Neural progenitor cell (in vitro differentiated cells): ENCODE results near the gene KRT40. TPM values are rescaled to one million over a fixed set of nuclear protein-coding genes. Genes with fewer than 3 reads are reported as not detected.
A peak's percentile ranks its signal among the peaks of the same experiment; 100 is the strongest.

Experiments used
- DNase-seq: peaks from one replicate; pipeline ENCODE4 v3.0.0-alpha.2; 2016; ENCODE audit warnings: low spot score
- H2AFZ ChIP-seq: fragments of 200-600 bp; sonication (generic); replicated peaks from 2 replicates; pipeline ENCODE4 v1.6.1; 2016; ENCODE audit warnings: antibody characterized with exemption
- H3F3A ChIP-seq: fragments of 200-600 bp; sonication (generic); 2 replicates; pipeline ENCODE4 v1.6.1; 2016; ENCODE audit warnings: antibody characterized with exemption, low read depth
- H3K27ac ChIP-seq: fragments of 200-600 bp; sonication (generic); 2 replicates; pipeline ENCODE4 v1.5.1; 2016; ENCODE audit warnings: mild to moderate bottlenecking
- H3K27me3 ChIP-seq: fragments of 200-600 bp; sonication (generic); 2 replicates; pipeline ENCODE4 v1.6.1; 2016; ENCODE audit warnings: mild to moderate bottlenecking, moderate library complexity
- H3K36me3 ChIP-seq: fragments of 200-600 bp; sonication (generic); 2 replicates; pipeline ENCODE4 v1.5.1; 2016
- H3K4me1 ChIP-seq: fragments of 200-600 bp; sonication (generic); 2 replicates; pipeline ENCODE4 v1.6.1; 2016; ENCODE audit warnings: mixed run types
- H3K4me2 ChIP-seq: fragments of 200-600 bp; sonication (generic); 2 replicates; pipeline ENCODE4 v1.6.1; 2016
- H3K4me3 ChIP-seq: fragments of 200-600 bp; sonication (generic); 2 replicates; pipeline ENCODE4 v1.5.1; 2016
- H3K79me2 ChIP-seq: fragments of 200-600 bp; sonication (generic); 2 replicates; pipeline ENCODE4 v1.6.1; 2016; ENCODE audit warnings: low read depth
- H3K9ac ChIP-seq: fragments of 200-600 bp; sonication (generic); 2 replicates; pipeline ENCODE4 v1.6.1; 2016
- H3K9me3 ChIP-seq: fragments of 200-600 bp; sonication (generic); 2 replicates; pipeline ENCODE4 v1.5.1; 2016; ENCODE audit warnings: low read depth
- H4K20me1 ChIP-seq: fragments of 200-600 bp; sonication (generic); 2 replicates; pipeline ENCODE4 v1.6.1; 2016; ENCODE audit warnings: low read depth
- H3K27ac Mint-ChIP-seq: 3 replicates; pipeline ENCODE4 v1.8.0; 2021; ENCODE audit warnings: mixed read lengths
- H3K27me3 Mint-ChIP-seq: 2 replicates; pipeline ENCODE4 v1.8.0; 2022; ENCODE audit warnings: low read depth, mild to moderate bottlenecking, inconsistent platforms, moderate library complexity, mixed read lengths; ENCODE audit not compliant: insufficient read depth
- H3K36me3 Mint-ChIP-seq: 3 replicates; pipeline ENCODE4 v1.8.0; 2021; ENCODE audit warnings: mixed read lengths
- H3K4me1 Mint-ChIP-seq: 3 replicates; pipeline ENCODE4 v1.8.0; 2021; ENCODE audit warnings: mixed read lengths
- H3K4me3 Mint-ChIP-seq: 3 replicates; pipeline ENCODE4 v1.8.0; 2021; ENCODE audit warnings: mild to moderate bottlenecking, moderate library complexity, mixed read lengths
- H3K9me3 Mint-ChIP-seq: 3 replicates; pipeline ENCODE4 v1.8.0; 2020; ENCODE audit warnings: mixed read lengths
- EZH2 ChIP-seq: fragments of 200-600 bp; sonication (generic); IDR thresholded peaks from 2 replicates; pipeline ENCODE4 v1.6.1; 2017; ENCODE audit warnings: antibody characterized with exemption, mild to moderate bottlenecking, moderate library complexity
- EZH2phosphoT487 ChIP-seq: fragments of 200-600 bp; sonication (generic); IDR thresholded peaks from 2 replicates; pipeline ENCODE4 v1.6.1; 2017; ENCODE audit warnings: antibody characterized with exemption
- total RNA-seq: library from RNA; depleted of rRNA; stranded (reverse); fragments of >200 nt; gene quantifications from 2 replicates; pipeline ENCODE4 v1.2.3, GENCODE V29; 2015; ENCODE audit warnings: low replicate concordance
- TF ChIP-seq, protein P1 (sequence below): fragments of 200-600 bp; sonication (generic); IDR thresholded peaks from 2 replicates; pipeline ENCODE4 v1.5.1; 2017; ENCODE audit warnings: antibody characterized with exemption, mild to moderate bottlenecking

Gene KRT40
- total RNA-seq, 1 donor from 2014 or later, result not detected

DNA sequence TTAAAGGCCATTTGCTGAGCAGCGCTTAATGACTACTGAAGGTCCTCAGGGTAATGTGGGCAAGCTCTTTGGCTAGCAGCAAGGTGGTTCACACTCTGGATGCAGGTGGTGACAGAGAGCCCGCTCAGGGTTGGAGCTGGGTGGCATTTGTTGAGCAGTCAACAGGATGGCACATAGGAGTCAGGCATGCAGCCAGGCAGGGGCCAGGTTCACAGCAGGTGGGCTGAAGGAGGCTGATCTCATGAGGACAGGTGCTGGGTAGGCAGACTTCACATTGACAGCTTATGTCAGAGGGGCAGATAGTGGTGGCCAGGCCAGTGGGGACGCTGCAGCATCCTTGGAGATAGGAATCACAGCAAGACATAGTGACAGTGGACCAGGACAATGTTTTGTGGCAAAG lies 20.3 kb upstream of the KRT40 start:
- TF ChIP-seq EZH2, result no peak
- no peak for TF ChIP-seq EZH2phosphoT487
- TF ChIP-seq, protein P1, sequence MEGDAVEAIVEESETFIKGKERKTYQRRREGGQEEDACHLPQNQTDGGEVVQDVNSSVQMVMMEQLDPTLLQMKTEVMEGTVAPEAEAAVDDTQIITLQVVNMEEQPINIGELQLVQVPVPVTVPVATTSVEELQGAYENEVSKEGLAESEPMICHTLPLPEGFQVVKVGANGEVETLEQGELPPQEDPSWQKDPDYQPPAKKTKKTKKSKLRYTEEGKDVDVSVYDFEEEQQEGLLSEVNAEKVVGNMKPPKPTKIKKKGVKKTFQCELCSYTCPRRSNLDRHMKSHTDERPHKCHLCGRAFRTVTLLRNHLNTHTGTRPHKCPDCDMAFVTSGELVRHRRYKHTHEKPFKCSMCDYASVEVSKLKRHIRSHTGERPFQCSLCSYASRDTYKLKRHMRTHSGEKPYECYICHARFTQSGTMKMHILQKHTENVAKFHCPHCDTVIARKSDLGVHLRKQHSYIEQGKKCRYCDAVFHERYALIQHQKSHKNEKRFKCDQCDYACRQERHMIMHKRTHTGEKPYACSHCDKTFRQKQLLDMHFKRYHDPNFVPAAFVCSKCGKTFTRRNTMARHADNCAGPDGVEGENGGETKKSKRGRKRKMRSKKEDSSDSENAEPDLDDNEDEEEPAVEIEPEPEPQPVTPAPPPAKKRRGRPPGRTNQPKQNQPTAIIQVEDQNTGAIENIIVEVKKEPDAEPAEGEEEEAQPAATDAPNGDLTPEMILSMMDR, result no peak
- Histone ChIP-seq H3K9me3 (no peaks in the 10 kb centered on the region), H3K9ac (no peak overlapping the region), H3K4me3 (no peak overlapping the region), H3K27me3 (no peaks in the 10 kb centered on the region), H3K36me3 (no peaks in the 10 kb centered on the region), H3K4me1 (peaks cover 15% of the 10 kb centered on the region), H3K4me2 (no peak overlapping the region), H3K27ac (no peak overlapping the region), H3F3A (no peaks in the 10 kb centered on the region), H3K79me2 (no peaks in the 10 kb centered on the region), H4K20me1 (no peaks in the 10 kb centered on the region), H2AFZ (no peak overlapping the region)
- H3K4me1 Mint-ChIP-seq, result peaks cover 6% of the 10 kb centered on the region
- no peaks in the 10 kb centered on the region for H3K36me3 Mint-ChIP-seq
- H3K27ac Mint-ChIP-seq, result no peak overlapping the region
- DNase-seq, result no peak
- no peaks in the 10 kb centered on the region for H3K9me3 Mint-ChIP-seq
- H3K27me3 Mint-ChIP-seq, result no peaks in the 10 kb centered on the region
- H3K4me3 Mint-ChIP-seq, result no peak overlapping the region

DNA sequence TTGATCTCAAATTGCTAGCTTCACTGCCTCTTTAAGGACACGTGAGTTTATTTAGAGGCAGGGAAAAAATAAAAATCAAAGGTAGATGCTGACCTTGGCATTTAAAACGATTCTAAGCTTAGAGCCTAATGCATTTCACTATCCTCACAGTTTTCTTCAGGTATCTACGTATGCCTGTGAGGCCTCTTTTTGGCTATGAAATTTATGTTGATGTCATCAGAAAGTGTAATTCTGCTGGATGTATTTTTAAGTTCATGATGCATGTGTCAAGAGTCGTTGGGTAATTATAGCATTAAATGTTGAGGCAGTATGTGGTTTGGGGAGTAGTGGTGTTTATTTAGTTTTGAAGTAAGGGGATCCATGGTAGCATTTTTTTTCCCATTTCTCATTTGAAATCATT lies 19.8 kb upstream of the KRT40 start:
- no peak overlapping the region for H3K27ac ChIP-seq
- no peak overlapping the region for H3K4me3 Mint-ChIP-seq

DNA sequence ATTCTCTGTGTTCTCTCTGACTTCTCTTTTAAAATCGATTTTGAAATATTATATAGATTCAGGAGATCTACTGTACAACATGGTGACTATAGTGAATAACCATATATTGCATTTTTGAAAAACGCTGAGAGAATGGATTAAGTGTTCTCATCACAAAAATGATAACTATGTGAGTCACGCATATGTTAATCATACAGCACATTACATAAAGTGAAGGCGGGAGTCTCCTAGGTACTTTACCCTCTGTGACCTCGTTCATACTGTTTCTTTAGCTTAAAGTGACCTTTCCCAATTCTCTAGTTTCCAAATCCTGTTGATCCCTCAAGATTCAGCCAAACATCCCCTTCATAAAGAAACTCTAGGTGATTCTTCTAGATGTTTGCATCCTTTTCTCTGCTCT lies 18.7 kb upstream of the KRT40 start:
- Mint-ChIP-seq H3K4me1 (peaks cover 6% of the 10 kb centered on the region), H3K36me3 (no peaks in the 10 kb centered on the region), H3K27me3 (no peaks in the 10 kb centered on the region), H3K9me3 (no peaks in the 10 kb centered on the region), H3K27ac (no peak overlapping the region), H3K4me3 (no peak overlapping the region)
- DNase-seq, result no peak
- H3K79me2 ChIP-seq, result no peaks in the 10 kb centered on the region
- no peaks in the 10 kb centered on the region for H3K27me3 ChIP-seq
- TF ChIP-seq EZH2 (no peak), EZH2phosphoT487 (no peak)
- TF ChIP-seq, protein P1, result no peak
- H3F3A ChIP-seq, result no peaks in the 10 kb centered on the region
- H2AFZ ChIP-seq, result peak overlapping the region; percentile 31
- H3K9ac ChIP-seq, result no peak overlapping the region
- peaks cover 4% of the 10 kb centered on the region for H3K4me1 ChIP-seq
- H3K4me3 ChIP-seq, result no peak overlapping the region
- no peaks in the 10 kb centered on the region for H3K9me3 ChIP-seq
- H4K20me1 ChIP-seq, result no peaks in the 10 kb centered on the region
- H3K36me3 ChIP-seq, result no peaks in the 10 kb centered on the region
- no peak overlapping the region for H3K27ac ChIP-seq
- H3K4me2 ChIP-seq, result no peak overlapping the region

More for the DNA sequence above, 19.8 kb upstream of the KRT40 start:
- Histone ChIP-seq H3K36me3 (no peaks in the 10 kb centered on the region), H3K4me3 (no peak overlapping the region), H3K9me3 (no peaks in the 10 kb centered on the region), H3K9ac (no peak overlapping the region), H3K79me2 (no peaks in the 10 kb centered on the region), H3K4me1 (peaks cover 11% of the 10 kb centered on the region), H3K4me2 (no peak overlapping the region), H3F3A (no peaks in the 10 kb centered on the region), H4K20me1 (no peaks in the 10 kb centered on the region), H3K27me3 (no peaks in the 10 kb centered on the region), H2AFZ (no peak overlapping the region)
- Mint-ChIP-seq H3K4me1 (peaks cover 6% of the 10 kb centered on the region), H3K36me3 (no peaks in the 10 kb centered on the region), H3K27ac (no peak overlapping the region), H3K9me3 (no peaks in the 10 kb centered on the region), H3K27me3 (no peaks in the 10 kb centered on the region)
- DNase-seq, result no peak
- no peak for TF ChIP-seq EZH2
- TF ChIP-seq, protein P1, result no peak
- TF ChIP-seq EZH2phosphoT487, result no peak
